ENCODE data around the gene PRKD3.

PRKD3 gene

DNA sequence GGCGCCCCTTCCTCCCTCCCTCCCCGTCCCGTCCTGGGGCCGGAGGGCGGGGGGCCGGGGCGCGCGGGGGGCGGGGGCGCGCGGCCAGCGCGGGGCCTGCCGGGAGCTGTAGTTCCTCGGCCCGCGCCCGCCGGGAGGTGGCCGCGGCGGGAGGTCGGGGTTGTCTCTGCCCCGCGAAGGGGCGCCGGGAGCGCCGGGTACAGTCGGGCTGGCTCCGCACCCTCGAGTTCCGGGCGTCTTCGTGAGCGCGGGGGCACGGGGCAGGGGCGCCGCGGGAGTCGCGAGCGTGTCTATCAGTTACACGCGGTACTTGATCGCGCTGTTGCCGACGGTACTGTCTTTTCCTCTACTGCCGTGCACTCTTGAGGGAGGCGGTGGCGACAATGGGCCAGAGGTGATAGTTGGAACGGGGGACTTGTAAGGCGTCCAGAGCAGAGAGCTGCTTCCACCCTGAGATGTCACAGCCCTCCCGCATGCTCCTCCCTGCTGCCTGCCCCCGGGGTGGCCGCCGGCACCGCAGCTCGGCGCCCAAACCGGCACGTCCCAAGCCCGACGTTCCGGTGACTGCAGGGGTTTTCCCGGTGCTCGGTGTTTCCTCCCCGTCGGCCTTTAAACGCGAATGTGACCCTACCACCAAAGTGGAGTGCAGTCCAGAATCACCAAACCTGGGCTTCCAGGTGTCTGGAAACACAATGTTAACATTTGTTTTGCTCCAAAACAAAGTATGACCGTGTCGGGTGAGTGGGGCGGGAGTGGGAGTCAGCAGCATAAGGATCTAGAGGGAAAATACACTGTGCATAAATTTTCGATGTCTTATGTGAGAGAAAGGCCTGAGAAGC lies at the start of gene PRKD3:
PRKD3 (minus strand) TSS at position 48 of the 839 bp plus-strand sequence. CDS start 8,309 bp downstream, outside the sequence.
- Histone ChIP-seq H3K27ac (ENCODE audit: low read depth in 2 of 2, low read length in 2 of 2) (peak within 1 kb of the TSS; percentile 83 to 84), H3K4me3 (ENCODE audit: low read length in 2 of 2) (peak within 1 kb of the TSS; percentile 90 to 93), H3K36me3 (ENCODE audit: control insufficient read depth in 2 of 2, insufficient read depth in 2 of 2, low read length in 2 of 2) (no peaks in the 10 kb centered on the region), H3K9ac (ENCODE audit: low read depth in 1 of 2, low read length in 2 of 2) (peak within 1 kb of the TSS; percentile 83 to 85), H3K27me3 (ENCODE audit: control insufficient read depth in 2 of 2, insufficient read depth in 2 of 2, low read length in 2 of 2) (no peaks in the 10 kb centered on the region), H3K9me3 (ENCODE audit: control insufficient read depth in 2 of 2, low read length in 2 of 2) (no peaks in the 10 kb centered on the region), H3K4me1 (ENCODE audit: control insufficient read depth in 2 of 2, insufficient read depth in 2 of 2, low read length in 2 of 2) (peaks cover 2 to 22% of the 10 kb centered on the region in 2 donors)

DNA sequence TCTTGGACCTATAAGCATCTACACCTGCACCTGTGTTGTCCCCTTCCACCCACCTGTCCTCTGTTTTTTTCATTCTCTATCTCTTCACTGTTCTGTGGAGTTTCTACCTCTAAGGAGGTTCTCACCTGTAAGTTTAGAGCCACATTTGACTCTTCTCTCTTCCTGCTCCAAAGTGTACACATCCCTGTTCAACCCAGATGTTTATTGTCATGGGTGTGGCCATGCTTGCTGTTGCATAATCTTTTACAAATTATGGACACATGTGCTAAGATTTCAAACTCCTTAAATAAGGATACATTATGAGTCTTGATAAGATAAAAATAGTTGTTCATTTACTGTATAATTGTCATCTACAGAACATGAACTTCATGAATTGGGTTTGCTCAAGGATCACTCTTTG lies 47.4 kb upstream of the PRKD3 start:
- no peaks in the 10 kb centered on the region for H3K36me3 ChIP-seq (ENCODE audit: control insufficient read depth in 2 of 2, insufficient read depth in 2 of 2, low read length in 2 of 2)
- peaks cover 4 to 5% of the 10 kb centered on the region in 2 donors for H3K4me1 ChIP-seq (ENCODE audit: control insufficient read depth in 2 of 2, insufficient read depth in 2 of 2, low read length in 2 of 2)
- no peak overlapping the region for H3K27ac ChIP-seq (ENCODE audit: low read depth in 2 of 2, low read length in 2 of 2)
- no peaks in the 10 kb centered on the region for H3K27me3 ChIP-seq (ENCODE audit: control insufficient read depth in 2 of 2, insufficient read depth in 2 of 2, low read length in 2 of 2)
- H3K4me3 ChIP-seq (ENCODE audit: low read length in 2 of 2) = no peak overlapping the region
- no peaks in the 10 kb centered on the region for H3K9me3 ChIP-seq (ENCODE audit: control insufficient read depth in 2 of 2, low read length in 2 of 2)
- H3K9ac ChIP-seq (ENCODE audit: low read depth in 1 of 2, low read length in 2 of 2) = no peak overlapping the region

GRCh38 chr2:37370666-37371065 lies 46.0 kb upstream of the PRKD3 start:
- H3K27ac ChIP-seq (ENCODE audit: low read depth in 2 of 2, low read length in 2 of 2) = no peak overlapping the region
- no peaks in the 10 kb centered on the region for H3K27me3 ChIP-seq (ENCODE audit: control insufficient read depth in 2 of 2, insufficient read depth in 2 of 2, low read length in 2 of 2)
- no peaks in the 10 kb centered on the region for H3K36me3 ChIP-seq (ENCODE audit: control insufficient read depth in 2 of 2, insufficient read depth in 2 of 2, low read length in 2 of 2)

DNA sequence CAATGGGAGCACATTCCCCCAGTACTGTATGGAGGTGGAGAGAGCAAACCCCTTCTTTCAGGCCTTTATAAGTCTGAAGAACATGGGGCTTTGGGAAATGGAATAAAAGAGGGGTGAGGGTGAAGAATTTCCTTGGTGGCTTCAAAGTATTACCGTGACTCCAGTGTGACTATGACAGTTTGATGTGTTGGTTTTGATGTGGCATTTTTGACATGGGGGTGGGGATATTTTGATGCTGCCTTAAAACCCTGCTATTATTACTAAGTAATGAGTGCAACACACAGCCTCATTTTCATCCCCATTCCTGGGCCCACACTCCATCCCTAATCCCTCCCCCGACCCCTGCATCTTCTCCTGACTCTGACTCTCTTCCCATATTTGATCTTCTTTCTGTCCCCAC lies 43.4 kb upstream of the PRKD3 start:
- H3K4me3 ChIP-seq (ENCODE audit: low read length in 2 of 2) = no peak overlapping the region

More at GRCh38 chr2:37370666-37371065, 46.0 kb upstream of the PRKD3 start:
- no peak overlapping the region for H3K9ac ChIP-seq (ENCODE audit: low read depth in 1 of 2, low read length in 2 of 2)
- no peak overlapping the region for H3K4me3 ChIP-seq (ENCODE audit: low read length in 2 of 2)
- H3K4me1 ChIP-seq (ENCODE audit: control insufficient read depth in 2 of 2, insufficient read depth in 2 of 2, low read length in 2 of 2) = no peaks in the 10 kb centered on the region
- H3K9me3 ChIP-seq (ENCODE audit: control insufficient read depth in 2 of 2, low read length in 2 of 2) = no peaks in the 10 kb centered on the region

DNA sequence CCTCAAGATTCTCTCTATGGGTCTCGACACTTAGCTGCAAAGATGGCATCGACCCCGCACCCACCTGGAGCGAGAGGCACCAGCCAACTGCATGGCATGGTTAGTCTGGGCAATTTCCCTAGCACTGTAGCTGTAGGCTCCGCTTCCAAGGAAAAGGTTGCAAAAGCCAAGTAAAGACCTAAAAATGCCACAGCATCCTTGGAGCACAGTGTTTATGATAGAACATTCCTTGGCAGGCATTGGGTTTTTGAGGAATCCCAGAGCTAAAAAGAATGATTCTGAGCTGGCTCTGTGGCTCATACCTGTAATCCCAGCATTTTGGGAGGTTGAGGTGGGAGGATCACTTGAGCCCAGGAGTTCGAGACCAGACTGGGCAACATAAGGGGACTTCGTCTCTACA lies 42.7 kb upstream of the PRKD3 start:
- Histone ChIP-seq H3K4me1 (ENCODE audit: control insufficient read depth in 2 of 2, insufficient read depth in 2 of 2, low read length in 2 of 2) (no peaks in the 10 kb centered on the region), H3K27ac (ENCODE audit: low read depth in 2 of 2, low read length in 2 of 2) (no peak overlapping the region), H3K9me3 (ENCODE audit: control insufficient read depth in 2 of 2, low read length in 2 of 2) (no peaks in the 10 kb centered on the region), H3K9ac (ENCODE audit: low read depth in 1 of 2, low read length in 2 of 2) (no peak overlapping the region), H3K36me3 (ENCODE audit: control insufficient read depth in 2 of 2, insufficient read depth in 2 of 2, low read length in 2 of 2) (no peaks in the 10 kb centered on the region), H3K4me3 (ENCODE audit: low read length in 2 of 2) (no peak overlapping the region), H3K27me3 (ENCODE audit: control insufficient read depth in 2 of 2, insufficient read depth in 2 of 2, low read length in 2 of 2) (no peaks in the 10 kb centered on the region)

More for the DNA sequence above, 43.4 kb upstream of the PRKD3 start:
- H3K4me1 ChIP-seq (ENCODE audit: control insufficient read depth in 2 of 2, insufficient read depth in 2 of 2, low read length in 2 of 2) = no peaks in the 10 kb centered on the region
- H3K27me3 ChIP-seq (ENCODE audit: control insufficient read depth in 2 of 2, insufficient read depth in 2 of 2, low read length in 2 of 2) = no peaks in the 10 kb centered on the region
- H3K27ac ChIP-seq (ENCODE audit: low read depth in 2 of 2, low read length in 2 of 2) = no peak overlapping the region
- no peak overlapping the region for H3K9ac ChIP-seq (ENCODE audit: low read depth in 1 of 2, low read length in 2 of 2)
- no peaks in the 10 kb centered on the region for H3K9me3 ChIP-seq (ENCODE audit: control insufficient read depth in 2 of 2, low read length in 2 of 2)
- no peaks in the 10 kb centered on the region for H3K36me3 ChIP-seq (ENCODE audit: control insufficient read depth in 2 of 2, insufficient read depth in 2 of 2, low read length in 2 of 2)

- no peak overlapping the region for H3K4me3 ChIP-seq (ENCODE audit: low read length in 2 of 2)
- H3K27me3 ChIP-seq (ENCODE audit: control insufficient read depth in 2 of 2, insufficient read depth in 2 of 2, low read length in 2 of 2) = no peaks in the 10 kb centered on the region
- no peaks in the 10 kb centered on the region for H3K36me3 ChIP-seq (ENCODE audit: control insufficient read depth in 2 of 2, insufficient read depth in 2 of 2, low read length in 2 of 2)
- no peak overlapping the region for H3K27ac ChIP-seq (ENCODE audit: low read depth in 2 of 2, low read length in 2 of 2)
- H3K9ac ChIP-seq (ENCODE audit: low read depth in 1 of 2, low read length in 2 of 2) = no peak overlapping the region
- H3K9me3 ChIP-seq (ENCODE audit: control insufficient read depth in 2 of 2, low read length in 2 of 2) = no peaks in the 10 kb centered on the region
- no peaks in the 10 kb centered on the region for H3K4me1 ChIP-seq (ENCODE audit: control insufficient read depth in 2 of 2, insufficient read depth in 2 of 2, low read length in 2 of 2)
These were observed 42.1 kb upstream of the PRKD3 start for GRCh38 chr2:37366773-37367172.

DNA sequence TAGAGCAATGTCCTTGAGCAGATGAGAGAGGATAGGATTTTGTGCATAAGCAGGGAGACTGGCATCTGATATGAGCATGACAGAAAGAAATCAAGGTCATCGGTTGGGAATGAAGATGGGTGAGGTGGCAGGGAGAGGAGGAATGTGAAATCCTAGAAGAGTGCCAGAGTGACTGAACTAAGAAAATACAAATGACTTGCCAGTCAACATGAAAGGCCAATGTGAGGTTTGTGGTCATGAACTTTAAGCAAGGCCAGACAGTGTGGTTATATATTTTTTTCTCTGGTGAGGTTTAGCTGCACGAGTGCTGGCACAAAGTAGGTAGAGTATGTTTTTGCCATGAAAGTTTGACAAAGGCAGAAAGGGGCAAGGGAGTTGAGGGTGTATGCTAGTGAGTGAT lies 41.0 kb upstream of the PRKD3 start:
- no peak overlapping the region for H3K27ac ChIP-seq (ENCODE audit: low read depth in 2 of 2, low read length in 2 of 2)
- H3K4me1 ChIP-seq (ENCODE audit: control insufficient read depth in 2 of 2, insufficient read depth in 2 of 2, low read length in 2 of 2) = no peaks in the 10 kb centered on the region
- no peaks in the 10 kb centered on the region for H3K27me3 ChIP-seq (ENCODE audit: control insufficient read depth in 2 of 2, insufficient read depth in 2 of 2, low read length in 2 of 2)
- H3K4me3 ChIP-seq (ENCODE audit: low read length in 2 of 2) = no peak overlapping the region
- no peaks in the 10 kb centered on the region for H3K9me3 ChIP-seq (ENCODE audit: control insufficient read depth in 2 of 2, low read length in 2 of 2)
- H3K36me3 ChIP-seq (ENCODE audit: control insufficient read depth in 2 of 2, insufficient read depth in 2 of 2, low read length in 2 of 2) = no peaks in the 10 kb centered on the region
- H3K9ac ChIP-seq (ENCODE audit: low read depth in 1 of 2, low read length in 2 of 2) = no peak overlapping the region

DNA sequence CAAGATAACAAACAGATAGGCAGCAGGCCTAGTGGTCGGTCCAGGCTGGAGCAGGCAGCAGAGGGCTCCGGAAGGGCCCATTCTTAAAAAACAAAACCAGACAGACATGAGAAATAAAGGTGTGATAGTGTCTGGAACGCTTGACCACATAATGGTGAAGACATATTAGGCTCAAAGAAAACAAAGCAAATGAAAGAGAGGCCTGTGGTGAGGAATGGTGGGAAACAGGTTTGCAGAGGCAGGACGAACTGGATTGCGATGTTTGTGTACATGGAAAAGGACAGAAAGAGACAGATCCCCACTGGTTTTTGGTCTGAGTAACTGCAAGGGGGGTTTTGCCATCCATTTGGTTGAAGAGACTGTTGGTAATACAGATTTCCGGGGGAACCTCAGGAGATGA lies 39.7 kb upstream of the PRKD3 start:
- Histone ChIP-seq H3K4me1 (ENCODE audit: control insufficient read depth in 2 of 2, insufficient read depth in 2 of 2, low read length in 2 of 2) (no peaks in the 10 kb centered on the region), H3K9me3 (ENCODE audit: control insufficient read depth in 2 of 2, low read length in 2 of 2) (no peaks in the 10 kb centered on the region), H3K4me3 (ENCODE audit: low read length in 2 of 2) (no peak overlapping the region), H3K27ac (ENCODE audit: low read depth in 2 of 2, low read length in 2 of 2) (no peak overlapping the region), H3K9ac (ENCODE audit: low read depth in 1 of 2, low read length in 2 of 2) (no peak overlapping the region), H3K36me3 (ENCODE audit: control insufficient read depth in 2 of 2, insufficient read depth in 2 of 2, low read length in 2 of 2) (no peaks in the 10 kb centered on the region), H3K27me3 (ENCODE audit: control insufficient read depth in 2 of 2, insufficient read depth in 2 of 2, low read length in 2 of 2) (no peaks in the 10 kb centered on the region)

GRCh38 chr2:37361994-37362698 lies 37.5 kb upstream of the PRKD3 start:
- Histone ChIP-seq H3K36me3 (ENCODE audit: control insufficient read depth in 2 of 2, insufficient read depth in 2 of 2, low read length in 2 of 2) (no peaks in the 10 kb centered on the region), H3K4me1 (ENCODE audit: control insufficient read depth in 2 of 2, insufficient read depth in 2 of 2, low read length in 2 of 2) (no peaks in the 10 kb centered on the region), H3K27me3 (ENCODE audit: control insufficient read depth in 2 of 2, insufficient read depth in 2 of 2, low read length in 2 of 2) (no peaks in the 10 kb centered on the region), H3K27ac (ENCODE audit: low read depth in 2 of 2, low read length in 2 of 2) (no peak overlapping the region), H3K4me3 (ENCODE audit: low read length in 2 of 2) (no peak overlapping the region), H3K9me3 (ENCODE audit: control insufficient read depth in 2 of 2, low read length in 2 of 2) (no peaks in the 10 kb centered on the region), H3K9ac (ENCODE audit: low read depth in 1 of 2, low read length in 2 of 2) (no peak overlapping the region)

DNA sequence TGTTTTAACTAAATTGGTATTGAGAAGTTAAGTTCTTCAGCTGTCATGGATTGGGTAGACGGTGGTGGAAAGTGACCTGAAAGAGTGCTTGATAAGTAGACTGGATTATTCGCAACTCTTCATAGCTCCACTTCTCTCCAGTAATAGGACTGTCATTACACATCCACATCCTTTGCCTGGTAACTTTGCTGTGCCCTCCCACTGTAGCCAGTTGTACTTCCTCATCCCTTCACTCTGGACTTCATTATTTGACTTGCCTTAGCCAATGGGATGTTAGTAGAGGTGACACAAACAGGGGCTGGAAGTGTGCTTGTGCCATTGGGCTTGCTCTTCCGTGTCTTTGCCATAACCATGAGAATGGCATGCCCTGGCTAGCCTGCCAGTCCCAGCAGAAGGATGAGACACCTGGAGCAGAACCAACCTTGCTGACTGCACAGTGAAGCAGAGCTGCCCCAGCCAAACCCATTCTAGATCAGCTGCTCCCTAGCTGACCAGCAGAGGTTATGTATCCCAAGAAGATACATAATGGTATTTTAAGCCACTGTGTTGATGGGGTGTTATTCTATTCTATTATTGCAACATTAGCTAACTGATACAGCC lies 36.7 kb upstream of the PRKD3 start:
- H3K9ac ChIP-seq (ENCODE audit: low read depth in 1 of 2, low read length in 2 of 2) = no peak overlapping the region
- peaks cover 0 to 2% of the 10 kb centered on the region in 2 donors for H3K4me1 ChIP-seq (ENCODE audit: control insufficient read depth in 2 of 2, insufficient read depth in 2 of 2, low read length in 2 of 2)
- no peaks in the 10 kb centered on the region for H3K27me3 ChIP-seq (ENCODE audit: control insufficient read depth in 2 of 2, insufficient read depth in 2 of 2, low read length in 2 of 2)
- no peaks in the 10 kb centered on the region for H3K9me3 ChIP-seq (ENCODE audit: control insufficient read depth in 2 of 2, low read length in 2 of 2)
- no peak overlapping the region for H3K4me3 ChIP-seq (ENCODE audit: low read length in 2 of 2)
- no peak overlapping the region for H3K27ac ChIP-seq (ENCODE audit: low read depth in 2 of 2, low read length in 2 of 2)
- H3K36me3 ChIP-seq (ENCODE audit: control insufficient read depth in 2 of 2, insufficient read depth in 2 of 2, low read length in 2 of 2) = no peaks in the 10 kb centered on the region

All from mucosa of rectum (tissue), 2 donors.